DOHH2 (cell line): Measurements from ENCODE around the gene PAPPA.

Experiments used
- EZH2phosphoT487 ChIP-seq: fragments of 200-600 bp; sonication (generic); IDR thresholded peaks from 2 replicates; pipeline ENCODE4 v1.6.1; 2017; ENCODE audit warnings: borderline replicate concordance, mild to moderate bottlenecking, antibody characterized with exemption, low read length, moderate library complexity, mixed read lengths
- TF ChIP-seq, protein P1 (sequence below): fragments of 200-600 bp; sonication (generic); IDR thresholded peaks from one replicate; pipeline ENCODE4 v1.5.1; 2014; ENCODE audit warnings: antibody characterized with exemption, mild to moderate bottlenecking, low read depth, low read length; ENCODE audit not compliant: poor library complexity, severe bottlenecking

DNA sequence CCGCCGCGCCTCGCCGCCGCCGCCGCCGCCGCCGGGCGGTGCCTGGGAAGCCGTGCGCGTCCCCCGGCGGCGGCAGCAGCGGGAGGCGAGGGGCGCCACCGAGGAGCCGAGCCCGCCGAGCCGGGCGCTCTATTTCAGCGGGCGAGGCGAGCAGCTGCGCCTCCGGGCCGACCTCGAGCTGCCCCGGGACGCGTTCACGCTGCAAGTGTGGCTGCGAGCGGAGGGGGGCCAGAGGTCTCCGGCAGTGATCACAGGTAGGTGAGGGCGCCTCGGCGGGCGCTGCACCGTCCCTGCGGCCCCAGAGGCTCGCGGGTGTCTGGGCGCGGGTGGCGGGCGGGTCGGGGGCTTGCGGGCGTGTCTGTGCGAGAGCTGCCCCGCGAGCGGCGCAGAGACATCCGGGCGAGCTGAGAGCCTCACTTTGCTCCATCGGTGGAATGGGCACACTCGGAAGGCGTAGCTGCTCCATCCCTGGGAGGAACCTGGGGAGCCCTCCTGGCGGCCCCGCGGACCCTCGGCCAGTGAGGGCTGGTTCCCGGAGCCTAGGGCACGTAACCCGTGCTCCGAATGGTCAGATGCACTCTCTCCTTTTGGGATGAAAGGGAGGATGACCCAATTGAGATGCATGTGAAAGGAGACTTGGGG lies 864 bp downstream of the PAPPA start:
- TF ChIP-seq EZH2phosphoT487 = no peak
- TF ChIP-seq, protein P1, sequence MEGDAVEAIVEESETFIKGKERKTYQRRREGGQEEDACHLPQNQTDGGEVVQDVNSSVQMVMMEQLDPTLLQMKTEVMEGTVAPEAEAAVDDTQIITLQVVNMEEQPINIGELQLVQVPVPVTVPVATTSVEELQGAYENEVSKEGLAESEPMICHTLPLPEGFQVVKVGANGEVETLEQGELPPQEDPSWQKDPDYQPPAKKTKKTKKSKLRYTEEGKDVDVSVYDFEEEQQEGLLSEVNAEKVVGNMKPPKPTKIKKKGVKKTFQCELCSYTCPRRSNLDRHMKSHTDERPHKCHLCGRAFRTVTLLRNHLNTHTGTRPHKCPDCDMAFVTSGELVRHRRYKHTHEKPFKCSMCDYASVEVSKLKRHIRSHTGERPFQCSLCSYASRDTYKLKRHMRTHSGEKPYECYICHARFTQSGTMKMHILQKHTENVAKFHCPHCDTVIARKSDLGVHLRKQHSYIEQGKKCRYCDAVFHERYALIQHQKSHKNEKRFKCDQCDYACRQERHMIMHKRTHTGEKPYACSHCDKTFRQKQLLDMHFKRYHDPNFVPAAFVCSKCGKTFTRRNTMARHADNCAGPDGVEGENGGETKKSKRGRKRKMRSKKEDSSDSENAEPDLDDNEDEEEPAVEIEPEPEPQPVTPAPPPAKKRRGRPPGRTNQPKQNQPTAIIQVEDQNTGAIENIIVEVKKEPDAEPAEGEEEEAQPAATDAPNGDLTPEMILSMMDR = no peak
